Activated effector memory CD4-positive, alpha-beta T cell treated with anti-CD3 and anti-CD28 coated beads, Interleukin-2, amount 50 U/mL, for 16 hours (primary cell): ENCODE measurements around the gene SNX6.
"Not testable (repeated sequence)": the region's sequence is repeated elsewhere in the genome, so short reads cannot be mapped to it uniquely, and the experiment has no call there.

Experiments used
- DNase-seq: peaks from one replicate; pipeline ENCODE4 v3.0.0-alpha.2; 2020

The SNX6 gene

GRCh38 chr14:34520304-34520970, 109.5 kb downstream of the SNX6 start:
- not testable (repeated sequence) for DNase-seq
